HEK293T (cell line): Measurements from ENCODE around the gene RUNX3.

Source experiments
- ARNT ChIP-seq: fragments of 450-650 bp; IDR thresholded peaks from 2 replicates; pipeline ENCODE4 v1.6.1; 2017; ENCODE audit warnings: mild to moderate bottlenecking
- BHLHE40 ChIP-seq: fragments of 450-650 bp; IDR thresholded peaks from 2 replicates; pipeline ENCODE4 v1.6.1; 2016; ENCODE audit warnings: mild to moderate bottlenecking, moderate library complexity, borderline replicate concordance
- CTBP1 ChIP-seq: fragments of 450-650 bp; IDR thresholded peaks from 2 replicates; pipeline ENCODE4 v1.6.1; 2016; ENCODE audit warnings: borderline replicate concordance
- ELF4 ChIP-seq: fragments of 450-650 bp; IDR thresholded peaks from 2 replicates; pipeline ENCODE4 v1.6.1; 2017; ENCODE audit warnings: antibody characterized with exemption
- FOXA1 ChIP-seq: fragments of 450-650 bp; IDR thresholded peaks from 2 replicates; pipeline ENCODE4 v1.6.1; 2016; ENCODE audit warnings: mild to moderate bottlenecking
- FOXK2 ChIP-seq: fragments of 450-650 bp; IDR thresholded peaks from 2 replicates; pipeline ENCODE4 v1.6.1; 2016; ENCODE audit warnings: mild to moderate bottlenecking
- FOXM1 ChIP-seq: fragments of 450-650 bp; IDR thresholded peaks from 2 replicates; pipeline ENCODE4 v1.6.1; 2017; ENCODE audit warnings: mild to moderate bottlenecking, borderline replicate concordance
- HDGF ChIP-seq: fragments of 450-650 bp; IDR thresholded peaks from 2 replicates; pipeline ENCODE4 v1.6.1; 2017; ENCODE audit warnings: antibody characterized with exemption, borderline replicate concordance
- L3MBTL2 ChIP-seq: fragments of 450-650 bp; conservative IDR thresholded peaks from 2 replicates; pipeline ENCODE4 v1.6.1; 2016; ENCODE audit warnings: mild to moderate bottlenecking
- NFRKB ChIP-seq: fragments of 450-650 bp; IDR thresholded peaks from 2 replicates; pipeline ENCODE4 v1.6.1; 2016; ENCODE audit warnings: mild to moderate bottlenecking, moderate library complexity
- SP1 ChIP-seq: fragments of 450-650 bp; IDR thresholded peaks from 2 replicates; pipeline ENCODE4 v1.6.1; 2017
- TARDBP ChIP-seq: fragments of 450-650 bp; IDR thresholded peaks from 2 replicates; pipeline ENCODE4 v1.6.1; 2016
- TF ChIP-seq, protein P1 (sequence below): fragments of 450-650 bp; IDR thresholded peaks from 2 replicates; pipeline ENCODE4 v1.6.1; 2016

DNA sequence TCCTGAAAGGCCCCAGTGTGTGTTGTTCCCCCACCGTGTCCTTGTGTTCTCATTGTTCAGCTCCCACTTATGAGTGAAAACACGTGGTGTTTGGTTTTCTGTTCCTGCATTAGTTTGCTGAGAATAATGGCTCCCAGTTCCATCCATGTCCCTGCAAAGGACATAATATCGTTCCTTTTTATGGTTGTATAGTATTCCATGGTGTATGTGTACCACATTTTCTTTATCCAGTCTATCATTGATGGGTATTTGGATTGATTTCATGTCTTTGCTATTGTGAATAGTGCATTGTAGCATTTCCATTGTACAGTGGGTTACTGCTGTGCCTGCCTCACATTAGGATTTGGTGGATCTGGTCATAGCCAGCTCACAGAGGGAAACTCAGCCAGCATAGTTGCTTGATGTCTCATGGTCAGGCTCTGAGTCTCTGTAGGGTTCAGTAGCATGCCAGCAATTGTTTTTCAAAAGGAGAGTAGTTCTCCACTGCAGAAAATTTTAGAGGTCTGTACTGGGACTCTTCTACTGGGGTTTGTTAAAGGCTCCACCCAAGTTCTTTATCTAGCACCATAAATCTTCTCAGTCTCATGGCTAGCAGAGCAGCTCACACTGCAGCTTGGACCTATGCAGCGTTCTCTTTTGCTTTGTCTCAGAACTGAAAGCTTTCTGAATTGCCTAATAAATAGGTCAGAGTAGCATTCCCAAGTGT lies 41.0 kb downstream of the RUNX3 start:
- TF ChIP-seq ELF4 = no peak
- no peak for TF ChIP-seq FOXM1
- no peak for TF ChIP-seq HDGF
- no peak for TF ChIP-seq SP1
- TF ChIP-seq BHLHE40 = no peak
- no peak for TF ChIP-seq CTBP1
- TF ChIP-seq L3MBTL2 = no peak
- no peak for TF ChIP-seq ARNT
- TF ChIP-seq FOXK2 = no peak
- no peak for TF ChIP-seq FOXA1
- no peak for TF ChIP-seq TARDBP
- no peak for TF ChIP-seq NFRKB
- TF ChIP-seq, protein P1, sequence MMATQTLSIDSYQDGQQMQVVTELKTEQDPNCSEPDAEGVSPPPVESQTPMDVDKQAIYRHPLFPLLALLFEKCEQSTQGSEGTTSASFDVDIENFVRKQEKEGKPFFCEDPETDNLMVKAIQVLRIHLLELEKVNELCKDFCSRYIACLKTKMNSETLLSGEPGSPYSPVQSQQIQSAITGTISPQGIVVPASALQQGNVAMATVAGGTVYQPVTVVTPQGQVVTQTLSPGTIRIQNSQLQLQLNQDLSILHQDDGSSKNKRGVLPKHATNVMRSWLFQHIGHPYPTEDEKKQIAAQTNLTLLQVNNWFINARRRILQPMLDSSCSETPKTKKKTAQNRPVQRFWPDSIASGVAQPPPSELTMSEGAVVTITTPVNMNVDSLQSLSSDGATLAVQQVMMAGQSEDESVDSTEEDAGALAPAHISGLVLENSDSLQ = no peak
